DMS 273 (cell line): ENCODE measurements around the gene TRUB1.
A peak's percentile ranks its signal among the peaks of the same experiment; 100 is the strongest.

Source experiments
- DNase-seq: peaks from one replicate; lab custom pipeline; 2025; ENCODE audit not compliant: unreplicated experiment; lab: John Stamatoyannopoulos, UW

TRUB1 gene

DNA sequence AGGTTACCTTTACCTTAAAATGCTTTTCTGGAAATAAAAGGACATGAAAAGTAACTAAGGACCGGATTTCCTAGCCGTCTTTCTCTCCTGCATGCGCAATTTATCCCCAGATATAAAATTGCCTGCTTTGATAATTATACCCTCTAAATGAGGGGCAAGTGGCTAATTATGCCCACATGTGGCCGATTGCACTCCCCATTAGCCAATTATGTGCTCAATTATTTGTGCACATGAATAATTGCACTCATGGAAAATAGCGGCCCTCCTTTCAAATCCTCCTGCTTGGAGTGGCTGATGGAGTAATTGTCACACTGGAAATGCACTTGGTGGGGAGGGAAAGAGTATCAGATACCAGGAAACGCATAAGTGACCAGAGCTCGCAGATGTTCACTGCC, 88.7 kb downstream of the TRUB1 start:
- DNase-seq: peak; percentile 10
